HG03045 (cell line): ENCODE data around the gene RNF169.
"Not testable (repeated sequence)": the region's sequence is repeated elsewhere in the genome, so short reads cannot be mapped to it uniquely, and the experiment has no call there.

Experiments used
- ATAC-seq: cut with Tn5 transposase; IDR thresholded peaks from one replicate; pipeline ENCODE4 v1.9.1; 2021; ENCODE audit warnings: mild to moderate bottlenecking, moderate library complexity; ENCODE audit not compliant: unreplicated experiment

The RNF169 gene

DNA sequence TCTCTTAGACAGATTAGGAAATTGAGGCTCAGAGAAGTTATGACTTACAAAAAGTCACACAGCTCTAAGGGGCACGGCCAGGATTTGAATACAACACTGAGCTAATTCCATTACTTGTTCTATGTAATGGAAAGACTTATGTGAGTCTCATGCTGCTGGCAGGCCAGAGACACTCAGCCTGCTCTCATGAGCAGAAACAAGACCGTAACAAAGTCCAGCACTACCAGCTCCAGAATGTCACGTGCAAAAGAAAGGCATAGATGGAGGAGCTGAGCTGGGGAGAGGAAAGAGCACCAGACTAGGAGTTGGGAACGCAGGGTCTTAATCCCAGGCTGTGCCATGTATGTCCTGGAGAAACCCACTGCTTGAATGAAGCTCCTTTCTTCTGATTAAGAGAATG, 19.3 kb upstream of the RNF169 start:
- no peak for ATAC-seq

DNA sequence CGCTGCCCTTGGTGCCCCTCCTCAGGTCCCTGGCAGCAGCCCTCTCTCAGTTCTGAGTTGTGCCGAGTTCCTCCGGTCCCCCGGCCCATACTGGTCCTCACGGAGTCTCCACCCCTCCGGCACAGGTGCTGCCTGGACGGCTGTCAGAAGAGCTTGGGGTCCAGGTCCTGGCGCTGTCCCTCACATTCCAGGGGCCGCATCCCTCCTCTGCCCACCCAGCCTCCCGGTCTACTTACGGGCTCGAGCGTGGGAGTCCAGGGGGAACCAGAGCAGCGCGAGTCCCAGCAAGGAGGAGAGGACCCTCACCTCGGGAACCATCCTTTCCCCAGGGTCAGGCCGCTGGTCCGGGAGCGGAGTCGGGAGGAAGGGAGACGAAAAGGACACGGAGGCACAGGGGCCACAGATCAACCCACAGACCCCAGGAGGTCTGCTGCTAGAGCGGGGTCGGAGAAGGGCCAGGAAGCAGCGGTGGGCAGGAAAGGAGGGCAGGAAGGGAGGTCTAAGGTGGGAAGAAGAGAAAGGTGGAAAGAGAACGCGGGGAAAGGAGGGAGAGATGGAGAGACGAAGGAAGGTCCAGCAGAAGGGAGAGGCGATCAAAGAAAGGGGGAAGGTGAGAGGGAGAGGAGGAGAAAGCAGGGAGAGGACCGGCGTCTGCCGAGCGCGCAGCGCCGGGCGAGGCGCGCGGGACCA, 17.9 kb upstream of the RNF169 start:
- ATAC-seq = no peak

DNA sequence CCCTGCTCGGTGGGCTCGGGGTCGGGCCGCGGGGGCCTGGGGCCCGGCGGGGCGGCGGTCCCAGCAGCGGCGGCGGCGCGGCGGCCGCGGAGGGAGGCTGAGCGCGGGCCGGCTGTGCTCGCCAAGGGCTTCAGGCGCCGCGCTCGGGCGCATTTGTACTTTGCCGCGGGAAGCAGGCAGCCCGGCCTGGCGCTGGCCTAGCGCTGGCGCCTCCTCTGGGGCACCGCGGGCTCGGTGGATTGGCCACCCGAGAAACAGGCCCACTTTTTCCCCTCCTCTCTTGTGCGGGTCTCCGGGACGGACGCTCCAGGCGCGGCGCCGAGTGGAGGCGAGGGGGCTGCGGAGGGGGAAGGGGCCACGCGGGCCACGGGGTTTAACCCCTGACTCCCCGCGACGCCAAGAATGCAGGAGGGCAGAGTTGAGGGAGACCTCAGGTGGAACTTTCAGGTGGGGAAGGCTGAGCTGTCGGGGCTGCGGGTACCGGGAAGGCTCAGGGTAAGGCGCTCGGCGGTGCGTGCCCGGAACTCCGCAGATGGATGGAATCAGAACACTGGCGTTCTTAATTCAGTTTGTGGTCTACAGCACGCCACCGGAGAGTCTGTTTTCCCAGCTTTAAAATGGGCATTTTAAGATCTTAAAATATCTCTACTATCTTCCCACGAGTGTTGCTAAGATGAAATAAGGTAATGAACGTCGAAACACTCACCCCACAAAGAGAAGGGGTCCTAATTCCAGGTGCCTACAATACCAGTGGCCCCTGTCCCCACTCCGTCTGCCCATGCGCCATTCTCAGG, 17.2 kb upstream of the RNF169 start, which contains the start of gene CHRDL2:
Gene CHRDL2, minus strand, starts transcription at position 126 of the 794 bp plus-strand sequence. CDS start 538 bp downstream, outside the sequence.
- ATAC-seq = no peak

DNA sequence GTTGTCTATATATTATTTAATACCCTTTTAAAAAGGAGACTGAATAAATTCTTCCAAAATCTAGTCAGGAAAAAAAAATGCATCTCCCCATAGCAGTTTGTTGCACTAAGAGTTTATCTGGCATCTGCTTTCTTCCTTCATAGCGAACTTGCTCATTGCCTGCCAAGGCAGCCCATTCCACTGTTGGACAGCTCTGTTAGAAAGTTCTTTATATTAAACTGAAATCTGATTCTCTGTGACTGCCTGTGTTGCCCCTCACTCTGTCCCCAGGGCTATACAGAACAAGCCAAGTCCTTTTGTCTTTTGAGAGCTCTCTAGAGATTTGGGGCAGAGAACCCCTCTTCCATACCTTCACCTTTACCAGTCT, 14.1 kb upstream of the RNF169 start:
- no peak for ATAC-seq

DNA sequence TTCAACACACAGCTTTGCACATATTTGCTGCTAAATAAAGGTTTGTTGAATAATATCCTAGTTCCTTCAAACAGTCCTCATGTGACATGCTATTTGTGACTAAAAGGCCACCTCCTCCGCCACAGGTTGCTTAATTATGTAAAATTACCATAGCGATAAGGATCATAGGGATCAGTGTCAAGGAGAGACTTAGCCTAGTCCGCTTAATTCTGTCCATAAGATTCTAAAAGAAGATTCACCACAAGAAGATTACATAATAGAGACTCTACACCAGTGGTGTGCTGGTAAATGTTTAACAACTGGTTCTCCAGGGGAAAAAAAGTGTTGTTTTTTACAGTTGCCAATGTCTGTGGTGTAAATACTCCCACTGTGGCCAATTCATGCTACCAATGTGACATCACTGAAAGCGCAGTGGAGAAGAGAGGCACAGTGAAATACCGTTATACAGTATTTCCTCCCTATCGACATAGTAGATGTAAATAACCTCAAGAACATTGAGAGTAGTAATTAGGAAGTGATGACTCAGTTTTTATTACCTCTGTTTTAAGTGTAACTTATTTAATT, 13.2 kb upstream of the RNF169 start:
- no peak for ATAC-seq

DNA sequence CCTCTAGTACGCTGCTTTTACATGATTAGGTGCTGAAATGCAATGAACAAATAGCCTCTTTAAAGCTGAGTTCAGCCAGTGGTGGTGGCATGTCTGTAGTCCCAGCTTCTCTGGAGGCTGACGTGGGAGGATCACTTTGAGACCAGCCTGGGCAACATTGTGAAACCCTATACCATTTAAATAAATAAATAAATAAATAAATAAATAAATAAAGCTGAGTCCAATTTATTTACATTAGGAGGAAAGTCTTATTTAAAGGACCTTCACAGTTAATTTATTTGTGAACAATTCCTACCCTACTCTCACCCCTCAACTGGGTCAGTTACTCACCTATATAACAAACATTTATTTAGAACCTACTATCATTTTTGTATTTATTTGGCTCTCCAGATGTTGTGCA, 12.6 kb upstream of the RNF169 start:
- ATAC-seq = no peak

DNA sequence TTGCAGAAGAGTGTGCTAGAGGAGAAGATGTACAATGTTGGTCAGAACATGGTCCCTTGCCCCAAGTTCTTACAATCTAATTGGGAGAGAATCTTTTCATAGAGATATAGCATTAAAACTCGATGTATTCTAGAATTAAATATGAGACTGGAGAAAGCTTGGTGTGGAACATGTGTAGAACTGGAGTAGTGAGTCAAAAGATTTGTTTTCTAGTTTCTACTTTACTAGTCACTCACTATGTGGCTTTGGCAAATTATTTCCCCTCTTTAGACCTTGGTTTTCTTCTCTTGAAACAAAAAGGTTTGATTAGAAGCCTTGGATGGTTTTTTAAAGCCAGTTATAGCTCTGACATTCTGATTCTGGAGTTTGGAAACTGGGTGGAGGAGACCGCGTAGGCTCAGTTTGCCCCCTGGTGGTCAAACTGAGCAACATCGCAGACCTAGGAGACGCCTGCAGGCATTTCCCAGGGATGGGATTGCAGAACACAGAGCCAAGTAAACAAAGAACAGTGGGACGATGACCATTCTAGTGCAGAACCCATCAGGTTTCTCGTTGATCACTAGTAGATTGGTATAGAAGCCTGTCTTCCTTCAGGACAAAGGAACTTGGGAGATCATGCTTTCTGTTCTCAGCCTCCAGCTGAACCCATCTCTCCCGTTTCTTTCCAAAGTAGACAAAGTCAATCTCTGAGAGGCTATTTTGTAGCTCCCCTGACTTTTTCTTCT, 8.9 kb upstream of the RNF169 start:
- no peak for ATAC-seq

DNA sequence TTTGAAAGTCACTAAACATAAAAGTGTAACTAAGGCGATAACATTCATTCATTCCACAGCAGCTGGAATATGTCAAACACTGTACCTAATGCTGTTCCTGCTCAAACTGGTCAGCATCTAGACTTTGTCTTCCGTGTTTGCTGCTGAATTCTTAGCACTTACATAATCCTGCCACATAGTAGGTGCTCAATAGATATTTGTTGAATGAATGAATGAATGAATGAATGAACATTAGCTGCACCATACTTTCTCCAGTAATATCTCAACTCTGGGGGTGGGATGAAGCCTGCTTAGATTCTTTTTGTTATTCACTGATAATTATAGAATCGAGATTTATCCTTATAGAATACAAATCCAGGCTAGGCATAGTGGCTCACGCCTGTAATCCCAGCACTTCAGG, 6.6 kb upstream of the RNF169 start:
- ATAC-seq = no peak

DNA sequence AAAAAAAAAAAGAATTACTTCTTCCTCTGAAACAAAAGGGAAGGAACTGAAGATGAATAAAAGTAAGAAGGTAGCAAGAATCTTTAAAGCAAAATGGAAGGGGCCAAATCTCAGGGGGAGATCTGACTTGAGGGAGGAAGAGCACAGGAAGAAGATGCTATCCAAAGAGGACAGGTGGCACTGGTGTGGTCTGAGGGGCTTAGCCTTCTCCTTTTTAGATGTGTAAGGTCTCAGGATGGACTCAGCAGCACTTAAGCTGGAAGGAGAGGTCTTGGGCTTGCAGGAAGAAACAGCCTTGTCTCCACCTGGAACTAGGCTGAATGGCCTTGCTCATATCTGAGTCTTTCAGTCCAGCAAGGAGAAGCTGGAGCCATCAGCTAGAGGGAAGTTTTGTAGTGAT, 5.0 kb upstream of the RNF169 start:
- ATAC-seq = no peak

DNA sequence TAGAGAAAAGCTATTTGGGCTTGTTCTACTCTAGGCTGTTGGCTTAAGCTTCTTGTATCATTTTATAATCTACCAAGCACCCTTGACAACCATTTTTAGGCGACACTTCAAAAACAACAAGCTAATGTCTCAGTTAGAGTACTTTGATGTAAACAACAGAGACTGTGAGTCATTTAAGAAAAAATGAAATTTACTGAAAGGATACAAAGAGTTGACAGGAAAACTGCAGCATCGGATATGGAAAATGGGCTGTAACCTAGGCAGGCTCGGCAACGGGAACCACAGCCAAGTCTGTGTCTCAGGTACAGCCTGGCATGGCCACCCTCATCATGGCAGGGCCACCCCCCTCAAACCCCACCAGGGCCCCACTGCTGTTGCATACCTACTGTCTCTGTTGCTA, 4.4 kb upstream of the RNF169 start:
- ATAC-seq = no peak

DNA sequence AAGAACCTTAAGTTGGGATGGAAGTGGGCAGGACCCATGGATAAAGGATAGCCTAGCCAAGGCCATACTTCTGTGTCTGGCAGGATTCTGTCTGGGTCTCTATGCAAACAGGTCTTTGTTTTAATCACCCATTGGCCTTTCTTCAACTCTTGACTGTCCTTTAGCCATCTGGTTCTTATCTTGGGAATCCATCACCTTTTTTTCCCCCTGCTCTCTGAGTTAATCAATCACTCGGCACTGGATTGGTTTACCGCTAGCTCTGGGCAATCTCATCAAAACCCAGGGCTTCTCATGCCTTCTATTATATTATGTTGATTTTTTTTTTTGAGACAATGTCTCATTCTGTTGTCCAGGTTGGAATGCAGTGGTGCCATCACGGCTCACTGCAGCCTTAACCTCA, 1.8 kb upstream of the RNF169 start:
- no peak for ATAC-seq

DNA sequence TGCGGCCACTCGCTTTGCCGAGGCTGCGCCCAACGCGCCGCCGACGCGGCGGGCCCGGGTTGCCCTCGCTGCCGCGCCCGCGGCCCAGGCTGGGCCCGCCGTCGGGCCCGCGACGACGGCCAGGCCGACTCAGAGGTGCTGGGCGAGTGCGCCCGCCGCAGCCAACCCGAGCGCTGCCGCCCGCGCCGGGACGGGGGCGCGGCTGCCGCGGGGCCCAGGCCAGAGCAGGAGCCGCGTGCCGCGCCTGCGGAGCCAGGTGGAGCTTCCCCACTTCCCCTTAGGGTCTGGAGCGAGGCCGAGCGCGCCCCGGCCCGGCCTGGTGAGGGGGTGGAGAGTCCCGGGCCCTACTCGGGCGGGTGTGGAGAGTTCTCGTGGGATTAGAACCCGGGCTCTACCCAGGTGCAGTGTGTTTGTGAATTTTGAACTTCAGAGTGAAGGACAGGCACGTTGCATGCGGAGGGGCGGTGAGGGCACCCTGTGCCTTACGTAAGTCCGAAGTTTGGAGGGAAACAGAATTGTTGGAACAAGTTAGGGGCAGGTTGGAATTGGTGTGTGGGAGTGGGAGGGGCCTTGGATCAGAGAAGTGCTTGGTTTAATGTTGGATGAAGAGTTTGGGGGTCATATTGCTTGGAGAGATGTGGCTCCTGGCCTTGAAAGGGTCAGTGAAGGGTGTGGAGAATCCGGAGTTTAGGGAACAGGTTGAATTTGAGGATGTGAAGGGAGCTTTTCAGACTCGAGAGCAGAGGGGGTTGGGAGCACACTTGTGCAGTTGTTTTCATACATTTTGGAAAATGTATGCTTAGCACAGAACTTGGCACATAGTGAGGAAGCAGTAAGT, 697 bp downstream of the RNF169 start:
- peak; percentile 59 for ATAC-seq

DNA sequence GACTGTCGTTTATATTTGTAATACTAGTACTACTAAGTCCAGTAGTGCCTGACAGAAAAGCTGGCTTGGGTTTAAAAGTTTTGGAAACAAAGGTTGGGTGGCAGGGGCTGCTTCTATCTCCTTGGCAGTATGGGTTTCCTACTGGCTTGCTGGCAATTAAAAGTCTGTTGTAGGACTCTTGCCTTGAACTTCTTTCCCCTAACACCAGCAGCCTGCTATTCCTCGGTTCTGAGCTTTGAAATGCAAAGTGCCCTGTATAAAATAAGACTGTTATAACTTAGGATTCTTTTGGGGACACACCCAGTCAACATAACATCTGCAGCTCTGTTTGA, 1.3 kb downstream of the RNF169 start:
- no peak for ATAC-seq

DNA sequence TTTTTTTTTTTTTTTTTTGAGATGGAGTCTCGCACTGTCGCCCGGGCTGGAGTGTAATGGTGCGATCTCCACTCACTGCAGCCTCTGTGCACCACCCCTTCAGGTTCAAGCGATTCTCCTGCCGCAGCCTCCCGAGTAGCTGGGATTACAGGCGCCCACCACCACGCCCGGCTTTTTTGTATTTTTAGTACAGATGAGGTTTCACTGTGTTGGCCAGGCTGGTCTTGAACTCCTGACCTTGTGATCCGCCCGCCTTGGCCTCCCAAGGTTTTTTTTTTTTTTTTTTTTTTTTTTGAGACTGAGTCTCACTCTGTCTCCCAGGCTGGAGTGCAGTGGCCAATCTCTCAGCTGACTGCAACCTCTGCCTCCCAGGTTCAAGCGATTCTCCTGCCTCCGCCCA, 1.9 kb downstream of the RNF169 start:
- not testable (repeated sequence) for ATAC-seq

DNA sequence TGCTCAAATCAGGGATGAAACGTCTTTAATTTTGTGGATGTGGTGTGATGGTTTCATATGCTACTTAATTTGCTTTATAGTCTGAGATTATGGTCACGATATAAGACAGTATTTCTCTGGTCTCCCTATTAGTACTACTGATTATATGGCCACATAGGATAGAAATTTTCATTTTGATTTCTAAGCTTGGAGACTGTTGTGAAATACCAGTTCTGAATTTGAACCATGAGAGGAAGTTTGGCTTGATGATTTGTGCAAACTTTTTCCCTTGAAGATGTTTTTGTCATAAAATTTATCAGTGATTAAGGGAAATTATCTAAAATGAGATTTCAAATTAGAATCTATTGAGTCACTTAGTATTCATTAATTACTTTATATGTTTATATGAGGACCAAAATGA, 2.7 kb downstream of the RNF169 start:
- ATAC-seq = no peak

DNA sequence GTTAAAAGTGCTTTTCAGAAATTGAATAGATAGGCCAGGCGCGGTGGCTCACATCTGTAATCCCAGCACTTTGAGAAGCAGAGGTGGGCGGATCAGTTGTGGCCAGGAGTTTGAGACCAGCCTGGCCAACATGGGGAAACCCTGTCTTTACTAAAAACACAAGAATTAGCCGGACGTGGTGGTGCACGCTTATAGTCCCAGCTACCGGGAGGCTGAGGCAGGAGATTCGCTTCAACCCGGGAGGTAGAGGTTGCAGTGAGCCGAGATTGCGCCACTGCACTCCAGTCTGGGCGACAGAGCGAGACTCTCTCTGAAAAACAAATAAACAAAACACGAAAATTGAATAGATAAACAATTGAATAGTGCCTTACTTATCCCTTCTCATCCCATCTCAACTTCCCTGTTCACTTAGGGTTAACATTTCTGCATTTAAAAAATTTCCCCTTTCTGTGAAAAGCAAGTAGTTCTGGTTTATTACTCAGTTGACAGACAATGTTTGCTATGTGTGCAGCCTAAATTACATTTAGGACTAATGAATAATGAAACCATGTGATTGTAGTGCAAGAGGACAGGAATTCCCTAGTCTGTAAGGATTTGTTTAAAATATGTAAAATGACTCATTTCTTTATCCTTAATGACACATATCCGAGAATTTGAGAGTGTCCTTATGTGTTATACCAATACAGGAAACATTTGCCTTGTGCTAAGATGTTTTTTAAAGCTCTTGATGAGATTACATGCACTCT, 6.0 kb downstream of the RNF169 start:
- ATAC-seq = no peak

DNA sequence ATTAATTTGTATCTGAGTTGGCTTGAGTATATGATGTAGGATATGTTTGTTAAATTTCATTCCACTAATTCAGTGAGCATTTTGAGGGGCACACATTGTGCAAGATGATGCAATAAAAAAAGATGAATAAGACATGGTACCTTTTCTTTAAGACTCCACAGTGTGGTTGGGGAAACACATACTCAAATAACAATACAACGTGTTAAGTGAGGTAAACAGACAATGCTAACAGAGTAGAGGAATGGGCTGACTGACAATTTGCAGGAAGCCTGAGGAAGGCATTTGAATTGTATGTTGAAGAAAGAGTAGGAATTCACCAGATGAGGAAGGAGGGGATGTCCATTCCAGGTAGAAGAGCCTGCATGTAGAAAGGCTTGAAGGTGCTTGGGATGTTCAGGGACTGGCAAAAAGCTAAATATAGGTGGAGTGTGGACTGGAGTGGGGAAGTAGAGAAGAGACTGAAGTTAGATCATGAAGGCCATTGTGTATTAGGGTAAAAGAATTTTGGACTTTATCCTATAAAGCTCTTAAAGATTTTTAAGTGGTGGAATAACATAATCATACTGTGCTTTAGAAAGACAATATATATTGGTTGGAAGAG, 6.8 kb downstream of the RNF169 start:
- ATAC-seq = no peak

DNA sequence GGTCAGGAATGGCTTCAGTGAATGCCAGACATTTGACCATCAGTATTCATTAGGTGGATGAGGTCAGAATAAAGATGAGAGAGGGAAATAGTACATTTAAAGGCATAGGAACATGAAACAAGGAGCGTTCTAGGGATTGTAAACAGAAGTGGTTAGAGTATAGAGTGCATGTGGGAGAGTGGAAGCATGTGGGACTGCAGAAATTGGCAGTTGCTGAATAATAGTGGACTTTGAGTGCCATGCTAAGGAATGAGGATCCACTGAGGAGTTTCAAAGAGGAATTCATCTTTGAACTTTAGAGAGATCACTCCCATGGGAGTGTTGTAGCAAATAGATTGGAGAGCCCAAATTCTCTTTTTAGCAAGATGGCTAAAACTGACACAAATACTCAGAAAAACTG, 7.9 kb downstream of the RNF169 start:
- no peak for ATAC-seq

DNA sequence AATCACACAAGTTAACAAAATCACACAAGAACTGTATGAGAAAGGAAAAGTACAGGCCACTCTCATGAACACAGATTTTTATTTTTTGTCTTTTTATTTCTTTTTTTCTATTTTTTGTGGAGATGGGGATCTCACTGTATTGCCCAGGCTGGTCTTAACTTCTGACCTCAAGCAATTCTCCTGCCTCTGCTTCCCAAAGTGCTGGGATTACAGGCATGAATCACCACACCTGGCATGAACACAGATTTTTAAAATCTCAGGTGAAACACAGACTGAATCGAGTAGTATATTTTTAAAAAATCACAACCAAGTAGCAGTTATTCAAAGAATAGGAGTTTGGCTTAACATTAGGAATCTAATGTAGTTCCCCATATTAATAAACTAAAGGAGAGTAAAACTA, 18.3 kb downstream of the RNF169 start:
- ATAC-seq = no peak

DNA sequence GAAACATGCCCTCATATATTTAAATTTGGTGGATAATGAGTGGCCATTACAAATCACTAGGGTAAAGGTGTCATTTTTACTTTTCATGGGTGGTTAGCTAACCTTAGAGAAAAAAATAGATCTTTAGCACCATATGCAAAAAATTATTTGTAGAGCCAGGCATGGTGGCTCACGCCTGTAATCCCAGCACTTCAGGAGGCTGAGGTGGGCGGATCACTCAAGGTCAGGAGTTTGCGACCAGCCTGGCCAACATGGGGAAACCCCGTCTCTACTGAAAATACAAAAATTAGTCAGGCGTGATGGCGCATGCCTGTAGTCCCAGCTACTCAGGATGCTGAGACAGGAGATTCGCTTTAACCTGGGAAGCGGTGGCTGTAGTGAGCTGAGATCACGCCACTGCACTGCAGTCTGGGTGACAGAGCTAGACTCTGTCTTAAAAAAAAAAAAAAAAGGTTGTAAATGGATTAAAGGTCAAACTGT, 19.6 kb downstream of the RNF169 start:
- not testable (repeated sequence) for ATAC-seq
